ENCODE measurements around the gene EDIL3. TPM values are rescaled to one million over a fixed set of nuclear protein-coding genes. Genes with fewer than 3 reads are reported as not detected.

The EDIL3 gene
- total RNA-seq, 1 donor from 2014 or later, result 1.1 TPM

DNA sequence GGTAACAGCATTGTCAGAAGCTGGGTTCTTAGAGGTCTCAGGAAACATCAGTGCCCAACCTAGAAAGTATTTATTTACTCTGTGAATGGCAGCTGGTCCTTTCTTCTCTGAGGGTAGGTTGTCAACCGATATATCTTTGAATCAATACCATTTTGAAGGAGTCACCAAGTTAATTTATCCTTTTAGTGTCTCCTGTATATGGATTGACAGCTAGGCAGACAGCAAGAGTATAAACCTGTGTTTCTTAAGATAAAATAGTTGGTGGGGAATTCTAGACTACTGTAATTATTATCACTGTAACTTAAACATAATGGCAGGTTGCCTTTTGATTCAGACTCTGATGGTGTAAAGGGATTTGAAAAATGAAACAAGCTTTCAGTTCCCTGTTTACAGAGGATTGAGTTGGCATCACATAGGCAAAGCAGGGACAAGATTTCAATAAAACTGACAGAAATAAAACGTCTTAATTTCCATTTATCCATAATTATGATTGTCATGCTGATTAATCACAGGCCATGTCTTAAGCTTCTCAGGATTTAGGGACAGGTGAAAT, 473.2 kb downstream of the EDIL3 start:
- Histone ChIP-seq H3K36me3 (ENCODE audit: control insufficient read depth, insufficient read depth, low read length) (no peaks in the 10 kb centered on the region), H3K4me3 (ENCODE audit: low read depth, low read length) (no peak overlapping the region), H3K27me3 (ENCODE audit: control insufficient read depth, insufficient read depth, low read length) (no peaks in the 10 kb centered on the region)
- TF ChIP-seq, protein P1, sequence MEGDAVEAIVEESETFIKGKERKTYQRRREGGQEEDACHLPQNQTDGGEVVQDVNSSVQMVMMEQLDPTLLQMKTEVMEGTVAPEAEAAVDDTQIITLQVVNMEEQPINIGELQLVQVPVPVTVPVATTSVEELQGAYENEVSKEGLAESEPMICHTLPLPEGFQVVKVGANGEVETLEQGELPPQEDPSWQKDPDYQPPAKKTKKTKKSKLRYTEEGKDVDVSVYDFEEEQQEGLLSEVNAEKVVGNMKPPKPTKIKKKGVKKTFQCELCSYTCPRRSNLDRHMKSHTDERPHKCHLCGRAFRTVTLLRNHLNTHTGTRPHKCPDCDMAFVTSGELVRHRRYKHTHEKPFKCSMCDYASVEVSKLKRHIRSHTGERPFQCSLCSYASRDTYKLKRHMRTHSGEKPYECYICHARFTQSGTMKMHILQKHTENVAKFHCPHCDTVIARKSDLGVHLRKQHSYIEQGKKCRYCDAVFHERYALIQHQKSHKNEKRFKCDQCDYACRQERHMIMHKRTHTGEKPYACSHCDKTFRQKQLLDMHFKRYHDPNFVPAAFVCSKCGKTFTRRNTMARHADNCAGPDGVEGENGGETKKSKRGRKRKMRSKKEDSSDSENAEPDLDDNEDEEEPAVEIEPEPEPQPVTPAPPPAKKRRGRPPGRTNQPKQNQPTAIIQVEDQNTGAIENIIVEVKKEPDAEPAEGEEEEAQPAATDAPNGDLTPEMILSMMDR (IDR thresholded peaks at IDR 0.05; ENCODE audit: insufficient read depth, low read length, severe bottlenecking), result no peak
- FAIRE-seq (no peak), DNase-seq (ENCODE audit: low read depth) (no peak)

DNA sequence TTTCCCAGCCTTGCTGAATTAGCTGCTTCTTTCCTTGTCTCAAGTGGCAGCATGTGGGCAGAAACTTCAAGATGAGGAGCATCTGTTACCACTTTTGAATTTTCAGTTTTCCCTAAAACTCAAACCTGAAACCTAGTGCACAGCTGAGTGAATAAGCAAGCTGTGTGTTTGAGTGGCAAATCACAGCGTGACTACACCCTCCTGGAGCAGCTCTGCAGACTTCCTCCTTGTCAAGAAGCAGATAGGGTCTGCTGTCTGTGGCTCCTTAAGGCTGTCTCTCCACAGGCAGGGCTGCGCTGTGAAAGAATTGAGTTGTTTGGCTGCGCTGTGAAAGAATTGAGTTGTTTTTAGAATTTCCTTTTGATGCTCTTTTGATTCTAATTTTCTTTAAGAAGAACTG, 484.4 kb downstream of the EDIL3 start:
- DNase-seq (ENCODE audit: low read depth), result no peak
- no peak for FAIRE-seq
- H3K27me3 ChIP-seq (ENCODE audit: control insufficient read depth, insufficient read depth, low read length), result no peaks in the 10 kb centered on the region
- no peak overlapping the region for H3K4me3 ChIP-seq (ENCODE audit: low read depth, low read length)
- no peaks in the 10 kb centered on the region for H3K36me3 ChIP-seq (ENCODE audit: control insufficient read depth, insufficient read depth, low read length)
- TF ChIP-seq, protein P1 (IDR thresholded peaks at IDR 0.05; ENCODE audit: insufficient read depth, low read length, severe bottlenecking), result no peak

DNA sequence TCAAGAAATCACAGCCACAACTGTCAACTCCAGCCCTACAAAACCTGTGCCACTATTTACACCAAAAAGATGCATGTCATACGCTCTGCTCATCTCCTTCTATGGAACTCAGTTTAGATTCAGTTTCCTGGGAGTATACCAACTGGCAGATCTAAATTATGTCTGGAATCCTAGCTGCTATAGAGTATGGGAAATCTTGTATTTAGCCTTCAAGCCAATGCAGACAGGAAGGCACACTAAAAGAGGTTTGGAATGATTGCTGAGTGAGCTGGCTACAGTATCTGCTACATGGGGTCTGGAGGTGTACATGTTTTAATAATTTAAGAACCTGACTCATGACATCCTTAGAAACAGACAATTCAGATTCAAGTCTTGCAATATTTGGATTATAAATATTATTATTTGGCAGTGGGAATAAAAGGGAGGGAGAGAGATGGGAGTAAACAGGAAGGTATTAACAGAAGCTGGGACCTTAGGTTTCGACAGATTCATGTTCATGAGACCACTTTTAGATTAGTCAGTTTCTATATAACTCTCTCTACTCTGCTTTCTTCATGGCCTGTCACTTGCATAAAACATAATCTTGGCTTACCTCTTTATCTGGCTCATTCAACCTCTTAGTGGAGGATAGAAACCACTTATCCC, 485.2 kb downstream of the EDIL3 start:
- TF ChIP-seq, protein P1 (IDR thresholded peaks at IDR 0.05; ENCODE audit: insufficient read depth, low read length, severe bottlenecking), result no peak
- H3K4me3 ChIP-seq (ENCODE audit: low read depth, low read length), result no peak overlapping the region
- H3K36me3 ChIP-seq (ENCODE audit: control insufficient read depth, insufficient read depth, low read length), result no peaks in the 10 kb centered on the region
- H3K27me3 ChIP-seq (ENCODE audit: control insufficient read depth, insufficient read depth, low read length), result no peaks in the 10 kb centered on the region
- FAIRE-seq (no peak), DNase-seq (ENCODE audit: low read depth) (no peak)

DNA sequence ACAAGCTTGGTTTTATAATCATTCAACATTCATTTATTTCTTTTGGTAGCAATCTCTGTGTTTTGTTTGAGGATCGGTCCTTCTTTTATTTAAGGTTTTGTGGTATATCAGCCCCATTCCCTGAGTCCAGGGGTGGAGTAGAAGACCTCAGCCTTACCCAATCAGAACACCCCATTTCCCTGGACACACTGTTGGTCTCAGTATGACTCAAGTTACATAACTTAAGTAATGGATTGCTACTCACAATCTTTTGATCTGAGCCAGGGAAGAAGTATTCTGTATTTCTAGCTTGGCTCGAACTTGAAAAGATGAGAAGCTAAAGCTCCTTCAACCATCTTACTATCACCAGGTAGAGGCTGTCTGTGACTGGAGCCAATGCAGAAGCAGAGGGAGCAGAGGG, 488.8 kb downstream of the EDIL3 start:
- Histone ChIP-seq H3K36me3 (ENCODE audit: control insufficient read depth, insufficient read depth, low read length) (no peaks in the 10 kb centered on the region), H3K27me3 (ENCODE audit: control insufficient read depth, insufficient read depth, low read length) (no peaks in the 10 kb centered on the region), H3K4me3 (ENCODE audit: low read depth, low read length) (no peak overlapping the region)
- FAIRE-seq (no peak), DNase-seq (ENCODE audit: low read depth) (peak; percentile 4)
- TF ChIP-seq, protein P1 (IDR thresholded peaks at IDR 0.05; ENCODE audit: insufficient read depth, low read length, severe bottlenecking), result no peak

DNA sequence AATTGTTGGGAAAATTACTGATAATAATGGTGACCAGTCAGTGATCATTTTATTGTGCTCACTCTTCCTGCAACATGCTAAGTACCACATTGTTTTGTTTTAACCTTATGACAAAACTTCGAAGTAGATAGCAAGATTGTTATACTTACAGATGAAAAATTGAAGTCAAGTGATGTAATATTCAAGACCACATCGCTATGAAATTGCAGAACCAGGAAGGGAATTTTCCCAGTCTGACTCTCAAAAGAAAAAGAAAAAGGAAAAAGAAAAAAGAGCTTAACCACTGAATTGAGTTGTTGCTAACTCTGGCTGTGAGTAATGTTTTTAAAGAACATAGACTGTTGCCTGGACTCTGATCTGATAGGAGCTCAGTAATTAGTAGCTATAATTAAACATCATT, 493.4 kb downstream of the EDIL3 start:
- DNase-seq (ENCODE audit: low read depth) (no peak), FAIRE-seq (no peak)
- TF ChIP-seq, protein P1 (IDR thresholded peaks at IDR 0.05; ENCODE audit: insufficient read depth, low read length, severe bottlenecking), result no peak
- Histone ChIP-seq H3K4me3 (ENCODE audit: low read depth, low read length) (no peak overlapping the region), H3K27me3 (ENCODE audit: control insufficient read depth, insufficient read depth, low read length) (no peaks in the 10 kb centered on the region), H3K36me3 (ENCODE audit: control insufficient read depth, insufficient read depth, low read length) (no peaks in the 10 kb centered on the region)
